ENCODE data around the gene HOXC9. TPM values are rescaled to one million over a fixed set of nuclear protein-coding genes. Genes with fewer than 3 reads are reported as not detected.

HOXC9 gene
- total RNA-seq, 1 experiment from 2014 or later, result 11.3 TPM

DNA sequence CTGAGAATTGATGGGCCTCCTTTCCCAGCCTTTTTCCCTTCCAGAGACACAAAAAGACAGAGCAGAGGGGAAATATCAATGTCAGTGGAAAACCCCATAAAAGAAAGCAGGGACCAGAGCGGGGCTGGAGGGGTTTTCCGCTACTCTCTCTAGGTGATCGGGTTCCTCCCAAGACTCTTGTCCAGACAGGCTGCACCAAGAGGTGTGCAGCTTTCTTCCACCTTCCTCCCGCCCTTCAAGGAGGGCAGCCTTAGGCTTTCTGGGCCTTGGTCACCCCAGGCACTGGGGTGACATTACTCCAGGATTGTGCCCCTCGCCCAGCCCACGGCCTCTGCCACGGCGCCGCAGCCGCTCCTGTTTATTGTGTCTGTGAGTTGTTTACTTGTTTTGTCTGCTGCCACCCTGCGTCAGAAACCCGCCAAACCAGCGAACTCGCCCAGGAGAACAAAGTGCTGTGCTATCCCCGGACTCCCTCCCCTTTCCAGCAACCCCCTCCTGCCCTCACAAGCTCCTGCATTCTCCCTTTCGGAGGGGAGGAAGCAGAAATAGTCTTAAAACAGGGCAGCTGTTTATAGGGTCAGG is 21.6 kb downstream of the HOXC9 start:
- Histone ChIP-seq H2AFZ (ENCODE audit: low read depth, low read length, poor library complexity, severe bottlenecking) (no peak overlapping the region), H4K20me1 (ENCODE audit: insufficient read depth) (no peaks in the 10 kb centered on the region), H3K4me1 (ENCODE audit: control insufficient read depth in 1 of 2, insufficient read depth in 2 of 2, low read length in 2 of 2) (peaks cover 18 to 33% of the 10 kb centered on the region in 2 experiments; a peak in 3 of 4 replicates), H3K4me2 (ENCODE audit: low read length) (peak overlapping the region; percentile 59), H3K27me3 (ENCODE audit: insufficient read depth, low read length) (no peaks in the 10 kb centered on the region), H3K9me2 (ENCODE audit: insufficient read depth) (no peaks in the 10 kb centered on the region), H3K9ac (ENCODE audit: low read length) (peak overlapping the region; percentile 33), H3K9me3 (ENCODE audit: control insufficient read depth in 1 of 2, insufficient read depth in 1 of 2, low read depth in 1 of 2, low read length in 2 of 2) (no peaks in the 10 kb centered on the region), H3K4me3 (replicated peaks in 1 of 2; ENCODE audit: low read depth in 1 of 2, low read length in 2 of 2) (peak overlapping the region in 1 of 2 experiments; percentile 13; a peak in 1 of 4 replicates), H3K27ac (ENCODE audit: low read depth, low read length) (no peak overlapping the region), H3K36me3 (ENCODE audit: control insufficient read depth in 1 of 2, insufficient read depth in 2 of 2, low read length in 2 of 2) (no peaks in the 10 kb centered on the region), H3K79me2 (ENCODE audit: insufficient read depth, low read length) (no peaks in the 10 kb centered on the region)
- DNase-seq (ENCODE audit: low read depth, low spot score) (no peak), ATAC-seq (no peak; the same call in 1 of the 2 replicates)
- TF ChIP-seq, protein P1, sequence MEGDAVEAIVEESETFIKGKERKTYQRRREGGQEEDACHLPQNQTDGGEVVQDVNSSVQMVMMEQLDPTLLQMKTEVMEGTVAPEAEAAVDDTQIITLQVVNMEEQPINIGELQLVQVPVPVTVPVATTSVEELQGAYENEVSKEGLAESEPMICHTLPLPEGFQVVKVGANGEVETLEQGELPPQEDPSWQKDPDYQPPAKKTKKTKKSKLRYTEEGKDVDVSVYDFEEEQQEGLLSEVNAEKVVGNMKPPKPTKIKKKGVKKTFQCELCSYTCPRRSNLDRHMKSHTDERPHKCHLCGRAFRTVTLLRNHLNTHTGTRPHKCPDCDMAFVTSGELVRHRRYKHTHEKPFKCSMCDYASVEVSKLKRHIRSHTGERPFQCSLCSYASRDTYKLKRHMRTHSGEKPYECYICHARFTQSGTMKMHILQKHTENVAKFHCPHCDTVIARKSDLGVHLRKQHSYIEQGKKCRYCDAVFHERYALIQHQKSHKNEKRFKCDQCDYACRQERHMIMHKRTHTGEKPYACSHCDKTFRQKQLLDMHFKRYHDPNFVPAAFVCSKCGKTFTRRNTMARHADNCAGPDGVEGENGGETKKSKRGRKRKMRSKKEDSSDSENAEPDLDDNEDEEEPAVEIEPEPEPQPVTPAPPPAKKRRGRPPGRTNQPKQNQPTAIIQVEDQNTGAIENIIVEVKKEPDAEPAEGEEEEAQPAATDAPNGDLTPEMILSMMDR (IDR thresholded peaks at IDR 0.05 in 2 of 3, conservative IDR thresholded peaks at IDR 0.05 in 1 of 3; ENCODE audit: borderline replicate concordance in 1 of 3, insufficient read depth in 1 of 3, low read depth in 2 of 3, low read length in 2 of 3), result peak; percentile 33 to 45 (median 40); a peak in 4 of 6 replicates
- no peak for TF ChIP-seq EZH2phosphoT487 (IDR thresholded peaks at IDR 0.05; ENCODE audit: borderline replicate concordance)
- CTCF ChIA-PET, result interaction anchor here (0.7 to 5.3 kb wide), 2 partner anchors 11 to 319 kb away, joined by 3 to 38 read pairs; partner anchors contain the start of gene HOXC5
- no TSS peak for BruUV-seq (replicated peaks)
- RAD21 ChIA-PET (ENCODE audit: low non-redundant PET in 1 of 2, low total read pairs in 2 of 2, uncharacterized antibody in 2 of 2, unreplicated experiment in 2 of 2), result interaction anchor here in 1 of 2 experiments (0.6 kb wide), 1 partner anchor 11 kb away, joined by 3 read pairs; no protein-coding TSS in a partner anchor
- intact Hi-C loops (cut with micrococcal nuclease), result no loop called here
- POLR2A ChIA-PET, result no interaction called here

DNA sequence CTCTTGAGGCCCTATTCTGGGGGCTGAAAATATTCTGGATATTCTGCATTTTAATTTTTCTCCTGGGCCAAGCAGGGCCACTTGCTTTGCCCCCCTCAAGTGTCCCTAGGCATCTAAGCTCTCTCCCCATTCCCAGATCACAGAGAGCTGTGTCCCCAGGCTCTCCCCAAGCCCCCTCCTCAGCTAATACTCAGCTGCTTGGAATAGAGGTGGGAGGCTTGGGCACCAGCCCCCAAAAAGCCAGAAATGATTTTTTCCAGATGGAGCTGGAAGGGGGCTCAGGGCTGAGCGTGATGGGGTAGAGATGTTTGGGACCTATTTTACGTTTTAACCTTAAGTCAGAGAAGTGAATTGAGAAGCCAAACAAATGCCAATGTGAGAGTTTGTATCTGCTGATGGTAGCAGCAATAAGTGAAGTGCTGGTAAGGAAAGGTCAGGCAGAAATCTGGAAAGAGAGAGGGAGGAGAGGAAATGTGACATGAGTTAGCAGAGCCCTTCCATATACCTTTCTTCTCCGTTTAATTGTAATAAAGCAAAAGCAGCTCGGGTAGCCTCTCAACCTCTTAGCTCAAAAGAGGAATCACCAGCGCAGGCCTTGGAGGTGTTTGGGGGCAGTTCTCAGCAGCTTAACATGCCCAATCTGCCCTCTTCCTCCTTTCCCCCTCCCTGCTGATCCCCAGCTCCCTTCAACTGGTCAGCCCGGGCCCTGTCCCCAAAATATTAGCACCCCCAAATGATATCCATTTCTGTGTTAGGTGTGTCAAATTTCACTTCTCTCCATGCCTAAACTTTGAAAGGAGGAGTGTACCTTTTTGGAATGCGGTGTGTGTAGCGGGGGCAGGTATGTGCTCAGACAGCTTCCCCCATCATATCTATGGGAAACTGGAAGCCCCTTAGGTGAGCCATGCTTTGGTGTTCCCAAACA is 23.3 kb downstream of the HOXC9 start:
- no peak for ATAC-seq
- RAD21 ChIA-PET (ENCODE audit: low non-redundant PET in 1 of 2, low total read pairs in 2 of 2, uncharacterized antibody in 2 of 2, unreplicated experiment in 2 of 2), result interaction anchor here in 1 of 2 experiments (0.6 kb wide), 1 partner anchor 238 kb away, joined by 4 read pairs; no protein-coding TSS in a partner anchor
- Histone ChIP-seq H2AFZ (ENCODE audit: low read depth, low read length, poor library complexity, severe bottlenecking) (no peak overlapping the region), H3K79me2 (ENCODE audit: insufficient read depth, low read length) (no peaks in the 10 kb centered on the region), H3K4me2 (ENCODE audit: low read length) (no peak overlapping the region), H3K4me1 (ENCODE audit: control insufficient read depth in 1 of 2, insufficient read depth in 2 of 2, low read length in 2 of 2) (peaks cover 18 to 31% of the 10 kb centered on the region in 2 experiments; a peak in 3 of 4 replicates), H3K9me2 (ENCODE audit: insufficient read depth) (no peaks in the 10 kb centered on the region), H3K9ac (ENCODE audit: low read length) (no peak overlapping the region), H3K9me3 (ENCODE audit: control insufficient read depth in 1 of 2, insufficient read depth in 1 of 2, low read depth in 1 of 2, low read length in 2 of 2) (no peaks in the 10 kb centered on the region), H3K4me3 (replicated peaks in 1 of 2; ENCODE audit: low read depth in 1 of 2, low read length in 2 of 2) (no peak overlapping the region), H3K27me3 (ENCODE audit: insufficient read depth, low read length) (no peaks in the 10 kb centered on the region), H4K20me1 (ENCODE audit: insufficient read depth) (no peaks in the 10 kb centered on the region), H3K27ac (ENCODE audit: low read depth, low read length) (no peak overlapping the region), H3K36me3 (ENCODE audit: control insufficient read depth in 1 of 2, insufficient read depth in 2 of 2, low read length in 2 of 2) (no peaks in the 10 kb centered on the region)
- POLR2A ChIA-PET, result no interaction called here
- CTCF ChIA-PET, result interaction anchor here (1.5 to 5.3 kb wide), 4 partner anchors 9 to 178 kb away, joined by 3 to 38 read pairs (median 6); partner anchors contain the start of genes HOXC5 and HOXC9
- no peak for DNase-seq (ENCODE audit: low read depth, low spot score)
- intact Hi-C loops (cut with micrococcal nuclease), result no loop called here
- BruUV-seq (replicated peaks), result no TSS peak
- no peak for TF ChIP-seq JUND (IDR thresholded peaks at IDR 0.05)
- no peak for TF ChIP-seq SP1 (IDR thresholded peaks at IDR 0.05; ENCODE audit: low read depth)
- no peak for TF ChIP-seq ELF1 (IDR thresholded peaks at IDR 0.05; ENCODE audit: borderline replicate concordance, low read depth)
- TF ChIP-seq, protein P2, sequence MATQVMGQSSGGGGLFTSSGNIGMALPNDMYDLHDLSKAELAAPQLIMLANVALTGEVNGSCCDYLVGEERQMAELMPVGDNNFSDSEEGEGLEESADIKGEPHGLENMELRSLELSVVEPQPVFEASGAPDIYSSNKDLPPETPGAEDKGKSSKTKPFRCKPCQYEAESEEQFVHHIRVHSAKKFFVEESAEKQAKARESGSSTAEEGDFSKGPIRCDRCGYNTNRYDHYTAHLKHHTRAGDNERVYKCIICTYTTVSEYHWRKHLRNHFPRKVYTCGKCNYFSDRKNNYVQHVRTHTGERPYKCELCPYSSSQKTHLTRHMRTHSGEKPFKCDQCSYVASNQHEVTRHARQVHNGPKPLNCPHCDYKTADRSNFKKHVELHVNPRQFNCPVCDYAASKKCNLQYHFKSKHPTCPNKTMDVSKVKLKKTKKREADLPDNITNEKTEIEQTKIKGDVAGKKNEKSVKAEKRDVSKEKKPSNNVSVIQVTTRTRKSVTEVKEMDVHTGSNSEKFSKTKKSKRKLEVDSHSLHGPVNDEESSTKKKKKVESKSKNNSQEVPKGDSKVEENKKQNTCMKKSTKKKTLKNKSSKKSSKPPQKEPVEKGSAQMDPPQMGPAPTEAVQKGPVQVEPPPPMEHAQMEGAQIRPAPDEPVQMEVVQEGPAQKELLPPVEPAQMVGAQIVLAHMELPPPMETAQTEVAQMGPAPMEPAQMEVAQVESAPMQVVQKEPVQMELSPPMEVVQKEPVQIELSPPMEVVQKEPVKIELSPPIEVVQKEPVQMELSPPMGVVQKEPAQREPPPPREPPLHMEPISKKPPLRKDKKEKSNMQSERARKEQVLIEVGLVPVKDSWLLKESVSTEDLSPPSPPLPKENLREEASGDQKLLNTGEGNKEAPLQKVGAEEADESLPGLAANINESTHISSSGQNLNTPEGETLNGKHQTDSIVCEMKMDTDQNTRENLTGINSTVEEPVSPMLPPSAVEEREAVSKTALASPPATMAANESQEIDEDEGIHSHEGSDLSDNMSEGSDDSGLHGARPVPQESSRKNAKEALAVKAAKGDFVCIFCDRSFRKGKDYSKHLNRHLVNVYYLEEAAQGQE (IDR thresholded peaks at IDR 0.05; ENCODE audit: low read depth), result no peak
- no peak for TF ChIP-seq CEBPB (IDR thresholded peaks at IDR 0.05; ENCODE audit: low read depth)
- TF ChIP-seq EZH2 (IDR thresholded peaks at IDR 0.05), result no peak
- TF ChIP-seq FOSL1 (IDR thresholded peaks at IDR 0.05; ENCODE audit: low read depth), result no peak
- no peak for TF ChIP-seq CBX3 (IDR thresholded peaks at IDR 0.05; ENCODE audit: low read depth)
- TF ChIP-seq TCF7L2 (IDR thresholded peaks at IDR 0.05; ENCODE audit: borderline replicate concordance, extremely low read depth, insufficient read depth, insufficient read length), result no peak
- no peak for TF ChIP-seq EGR1 (IDR thresholded peaks at IDR 0.05; ENCODE audit: low read depth)
- no peak for TF ChIP-seq POLR2A (IDR thresholded peaks at IDR 0.05; ENCODE audit: borderline replicate concordance, extremely low read depth, insufficient read depth, insufficient read length)

All from HCT116 (cell line).